ENCODE measurements around the gene PLAAT3. TPM values are rescaled to one million over a fixed set of nuclear protein-coding genes. Genes with fewer than 3 reads are reported as not detected.

Gene PLAAT3
- total RNA-seq (2022; extraction: Qiagen RNA extraction), result 49.9 to 69.8 TPM (median 66.1 TPM) in 5 replicates

GRCh38 chr11:63614136-63614671 is at the start of gene PLAAT3:
TSS of gene PLAAT3 (minus strand) at chr11:63614433. CDS start at chr11:63614014, 419 bp downstream.

GRCh38 chr11:63563201-63564055 is 50.8 kb downstream of the PLAAT3 start, which contains the start of gene PLAAT2:
TSS of gene PLAAT2 (minus strand) at chr11:63563379. CDS start at chr11:63563324, 55 bp downstream.

GRCh38 chr11:63536669-63537292 is 77.5 kb downstream of the PLAAT3 start, which contains the start of gene PLAAT4:
TSS of gene PLAAT4 (plus strand) at chr11:63536808. CDS start at chr11:63536869, 61 bp downstream.

Other genes starting within 250 kb of the PLAAT3 start
- not detected in 5 replicates for gene SLC22A9, start 244.6 kb downstream of the PLAAT3 start, total RNA-seq (2022; extraction: Qiagen RNA extraction)
- 0.02 to 0.03 TPM in 2 of 5 replicates, not detected in the others for gene PLAAT5, start 123.3 kb downstream of the PLAAT3 start, total RNA-seq (2022; extraction: Qiagen RNA extraction)
- gene LGALS12, start 108.3 kb downstream of the PLAAT3 start, total RNA-seq (2022; extraction: Qiagen RNA extraction), result 0.03 to 0.08 TPM in 2 of 5 replicates, not detected in the others
- 1.3 to 3.3 TPM (median 1.9 TPM) in 5 replicates for gene PLAAT4, start 77.6 kb downstream of the PLAAT3 start, total RNA-seq (2022; extraction: Qiagen RNA extraction)
- gene PLAAT2, start 51.1 kb downstream of the PLAAT3 start, total RNA-seq (2022; extraction: Qiagen RNA extraction), result 0.68 to 1.2 TPM (median 0.77 TPM) in 5 replicates
- gene ATL3, start 56.9 kb upstream of the PLAAT3 start, total RNA-seq (2022; extraction: Qiagen RNA extraction), result 28.5 to 37.6 TPM (median 31.5 TPM) in 5 replicates
- 91.1 to 107 TPM (median 95.7 TPM) in 5 replicates for gene RTN3, start 67.1 kb upstream of the PLAAT3 start, total RNA-seq (2022; extraction: Qiagen RNA extraction)
- 4.5 to 5.8 TPM (median 5.2 TPM) in 5 replicates for gene ZFTA, start 154.3 kb upstream of the PLAAT3 start, total RNA-seq (2022; extraction: Qiagen RNA extraction)
- gene SPINDOC, start 199.0 kb upstream of the PLAAT3 start, total RNA-seq (2022; extraction: Qiagen RNA extraction), result 33.4 to 49.4 TPM (median 47.4 TPM) in 5 replicates
- 26.0 to 28.7 TPM (median 28.1 TPM) in 5 replicates for gene MARK2, start 224.7 kb upstream of the PLAAT3 start, total RNA-seq (2022; extraction: Qiagen RNA extraction)

All from A549 treated with AZD2906 at 1 μM for 4 hours (cell line).